IMR-90 (cell line): ENCODE measurements around the gene GPI.

Experiments
- BHLHE40 ChIP-seq: fragments of 150-350 bp; IDR thresholded peaks from 2 replicates; pipeline ENCODE4 v1.6.1; 2016; ENCODE audit warnings: mild to moderate bottlenecking, low read depth, low read length
- CEBPB ChIP-seq: IDR thresholded peaks from 2 replicates; pipeline ENCODE4 v1.6.1; 2012; ENCODE audit warnings: low read depth, low read length, improper control_type of control experiment
- CHD1 ChIP-seq: IDR thresholded peaks from 2 replicates; pipeline ENCODE4 v1.6.1; 2012; ENCODE audit warnings: low read depth, low read length, improper control_type of control experiment
- MAFK ChIP-seq: IDR thresholded peaks from 2 replicates; pipeline ENCODE4 v1.6.1; 2012; ENCODE audit warnings: low read depth, low read length, improper control_type of control experiment
- MAZ ChIP-seq: IDR thresholded peaks from 2 replicates; pipeline ENCODE4 v1.6.1; 2012; ENCODE audit warnings: low read depth, mild to moderate bottlenecking, low read length, improper control_type of control experiment, moderate library complexity, borderline replicate concordance
- MXI1 ChIP-seq: IDR thresholded peaks from 2 replicates; pipeline ENCODE4 v1.6.1; 2012; ENCODE audit warnings: low read depth, mild to moderate bottlenecking, low read length, moderate library complexity, borderline replicate concordance
- POLR2A ChIP-seq: IDR thresholded peaks from 2 replicates; pipeline ENCODE4 v1.6.1; 2012; ENCODE audit warnings: mild to moderate bottlenecking, low read depth, low read length
- RAD21 ChIP-seq: IDR thresholded peaks from 2 replicates; pipeline ENCODE4 v1.6.1; 2012; ENCODE audit warnings: low read length, improper control_type of control experiment
- RCOR1 ChIP-seq: IDR thresholded peaks from 2 replicates; pipeline ENCODE4 v1.6.1; 2012; ENCODE audit warnings: mild to moderate bottlenecking, low read length, improper control_type of control experiment; ENCODE audit not compliant: insufficient replicate concordance
- RFX5 ChIP-seq: IDR thresholded peaks from 2 replicates; pipeline ENCODE4 v1.8.0; 2012; ENCODE audit warnings: low read depth, mild to moderate bottlenecking, low read length, moderate library complexity
- SMC3 ChIP-seq: fragments of 150-350 bp; IDR thresholded peaks from 2 replicates; pipeline ENCODE4 v1.6.1; 2016; ENCODE audit warnings: low read depth, mild to moderate bottlenecking, antibody characterized with exemption, low read length, moderate library complexity
- TF ChIP-seq, protein P1 (sequence below): conservative IDR thresholded peaks from 2 replicates; pipeline ENCODE4 v1.5.1; 2012; ENCODE audit warnings: mild to moderate bottlenecking, low read depth, low read length, improper control_type of control experiment
- TF ChIP-seq, protein P2 (sequence below): fragments of 150-350 bp; IDR thresholded peaks from 2 replicates; pipeline ENCODE4 v1.6.1; 2017; ENCODE audit warnings: mild to moderate bottlenecking, antibody characterized with exemption, low read length, low read depth
- TF ChIP-seq, protein P3 (sequence below): fragments of 150-350 bp; IDR thresholded peaks from 2 replicates; pipeline ENCODE4 v1.6.1; 2016; ENCODE audit warnings: low read depth, mild to moderate bottlenecking, low read length, moderate library complexity, borderline replicate concordance

DNA sequence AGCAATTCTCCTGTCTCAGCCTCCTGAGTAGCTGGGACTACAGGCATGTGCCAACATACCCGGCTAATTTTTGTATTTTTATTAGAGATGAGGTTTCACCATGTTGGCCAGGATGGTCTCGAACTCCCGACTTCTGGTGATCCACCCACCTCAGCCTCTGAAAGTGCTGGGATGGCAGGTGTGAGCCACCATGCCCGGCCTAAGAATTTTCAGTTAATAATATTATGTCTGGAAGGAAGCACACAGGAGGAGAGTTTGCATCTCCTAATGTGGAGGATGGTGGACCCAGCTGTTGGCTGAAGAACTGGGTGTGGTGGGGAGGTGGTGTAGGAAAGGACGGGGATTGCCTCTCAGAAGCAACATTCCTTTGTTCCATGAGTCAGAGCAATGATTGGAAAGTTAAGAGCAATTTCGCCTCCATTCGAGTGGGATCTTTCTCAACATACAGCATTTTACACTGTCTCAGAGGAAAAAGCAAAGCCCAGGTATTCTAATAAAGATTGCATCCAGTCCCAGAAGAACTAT lies 51.1 kb downstream of the GPI start:
- no peak for TF ChIP-seq POLR2A
- TF ChIP-seq, protein P1, sequence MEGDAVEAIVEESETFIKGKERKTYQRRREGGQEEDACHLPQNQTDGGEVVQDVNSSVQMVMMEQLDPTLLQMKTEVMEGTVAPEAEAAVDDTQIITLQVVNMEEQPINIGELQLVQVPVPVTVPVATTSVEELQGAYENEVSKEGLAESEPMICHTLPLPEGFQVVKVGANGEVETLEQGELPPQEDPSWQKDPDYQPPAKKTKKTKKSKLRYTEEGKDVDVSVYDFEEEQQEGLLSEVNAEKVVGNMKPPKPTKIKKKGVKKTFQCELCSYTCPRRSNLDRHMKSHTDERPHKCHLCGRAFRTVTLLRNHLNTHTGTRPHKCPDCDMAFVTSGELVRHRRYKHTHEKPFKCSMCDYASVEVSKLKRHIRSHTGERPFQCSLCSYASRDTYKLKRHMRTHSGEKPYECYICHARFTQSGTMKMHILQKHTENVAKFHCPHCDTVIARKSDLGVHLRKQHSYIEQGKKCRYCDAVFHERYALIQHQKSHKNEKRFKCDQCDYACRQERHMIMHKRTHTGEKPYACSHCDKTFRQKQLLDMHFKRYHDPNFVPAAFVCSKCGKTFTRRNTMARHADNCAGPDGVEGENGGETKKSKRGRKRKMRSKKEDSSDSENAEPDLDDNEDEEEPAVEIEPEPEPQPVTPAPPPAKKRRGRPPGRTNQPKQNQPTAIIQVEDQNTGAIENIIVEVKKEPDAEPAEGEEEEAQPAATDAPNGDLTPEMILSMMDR: no peak
- no peak for TF ChIP-seq RCOR1
- TF ChIP-seq RAD21: no peak
- TF ChIP-seq CHD1: no peak
- no peak for TF ChIP-seq MXI1
- no peak for TF ChIP-seq RFX5
- TF ChIP-seq CEBPB: no peak
- TF ChIP-seq BHLHE40: no peak
- TF ChIP-seq, protein P2, sequence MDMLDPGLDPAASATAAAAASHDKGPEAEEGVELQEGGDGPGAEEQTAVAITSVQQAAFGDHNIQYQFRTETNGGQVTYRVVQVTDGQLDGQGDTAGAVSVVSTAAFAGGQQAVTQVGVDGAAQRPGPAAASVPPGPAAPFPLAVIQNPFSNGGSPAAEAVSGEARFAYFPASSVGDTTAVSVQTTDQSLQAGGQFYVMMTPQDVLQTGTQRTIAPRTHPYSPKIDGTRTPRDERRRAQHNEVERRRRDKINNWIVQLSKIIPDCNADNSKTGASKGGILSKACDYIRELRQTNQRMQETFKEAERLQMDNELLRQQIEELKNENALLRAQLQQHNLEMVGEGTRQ: no peak
- TF ChIP-seq SMC3: no peak
- TF ChIP-seq, protein P3, sequence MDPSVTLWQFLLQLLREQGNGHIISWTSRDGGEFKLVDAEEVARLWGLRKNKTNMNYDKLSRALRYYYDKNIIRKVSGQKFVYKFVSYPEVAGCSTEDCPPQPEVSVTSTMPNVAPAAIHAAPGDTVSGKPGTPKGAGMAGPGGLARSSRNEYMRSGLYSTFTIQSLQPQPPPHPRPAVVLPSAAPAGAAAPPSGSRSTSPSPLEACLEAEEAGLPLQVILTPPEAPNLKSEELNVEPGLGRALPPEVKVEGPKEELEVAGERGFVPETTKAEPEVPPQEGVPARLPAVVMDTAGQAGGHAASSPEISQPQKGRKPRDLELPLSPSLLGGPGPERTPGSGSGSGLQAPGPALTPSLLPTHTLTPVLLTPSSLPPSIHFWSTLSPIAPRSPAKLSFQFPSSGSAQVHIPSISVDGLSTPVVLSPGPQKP: no peak
- no peak for TF ChIP-seq MAZ
- TF ChIP-seq MAFK: no peak
